AG04449 (cell line): Measurements from ENCODE around the gene FAM180B.

ENCODE experiments used
- CTCF ChIA-PET: fragments of 350-600 bp; formaldehyde crosslinking; extraction: SDS; loops from one replicate; lab custom pipeline; 2021; ENCODE audit warnings: antibody characterized with exemption; lab: Yijun Ruan, JAX
- POLR2A ChIA-PET: fragments of 400-600, 350-600 bp; formaldehyde crosslinking; extraction: SDS; loops from one replicate; lab custom pipeline; 2020; ENCODE audit warnings: antibody characterized with exemption, inconsistent platforms; lab: Yijun Ruan, JAX
- DNase-seq: peaks from one replicate; pipeline ENCODE4 v3.0.0-alpha.2; 2010; ENCODE audit warnings: low read depth, low spot score
- H3K4me3 ChIP-seq: 2 replicates; pipeline ENCODE4 v1.5.1; 2011; ENCODE audit warnings: low read depth, mild to moderate bottlenecking, control low read depth, low read length
- CTCF ChIP-seq: IDR thresholded peaks from one replicate; pipeline ENCODE4 v1.5.1; 2011; ENCODE audit warnings: mild to moderate bottlenecking, moderate library complexity, low read length, control low read depth, inconsistent platforms; ENCODE audit not compliant: insufficient read depth; ENCODE audit errors: missing control alignments

FAM180B gene

GRCh38 chr11:47571895-47572294 is 14.6 kb upstream of the FAM180B start:
- no peak overlapping the region for H3K4me3 ChIP-seq
- ChIA-PET CTCF (interaction anchor here (0.8 to 2.7 kb wide), 3 partner anchors 9 to 198 kb away, joined by 3 to 8 read pairs (median 4); no protein-coding TSS in a partner anchor), POLR2A (no interaction called here)
- peak; percentile 44 for DNase-seq
- TF ChIP-seq CTCF: no peak

GRCh38 chr11:47572715-47573255 is 13.7 kb upstream of the FAM180B start:
- no peak for DNase-seq
- no peak for TF ChIP-seq CTCF
- POLR2A ChIA-PET: interaction anchor here (1.2 kb wide), 1 partner anchor 21 kb away, joined by 3 read pairs; no protein-coding TSS in a partner anchor
- H3K4me3 ChIP-seq: no peak overlapping the region
- CTCF ChIA-PET: interaction anchor here (1.0 to 2.7 kb wide), 5 partner anchors 13 to 199 kb away, joined by 3 to 8 read pairs (median 4); no protein-coding TSS in a partner anchor

GRCh38 chr11:47573321-47573720 is 13.2 kb upstream of the FAM180B start:
- DNase-seq: no peak
- TF ChIP-seq CTCF: no peak
- no peak overlapping the region for H3K4me3 ChIP-seq
- ChIA-PET POLR2A (interaction anchor here (1.2 kb wide), 1 partner anchor 21 kb away, joined by 3 read pairs; no protein-coding TSS in a partner anchor), CTCF (interaction anchor here (1.0 to 2.7 kb wide), 4 partner anchors 19 to 199 kb away, joined by 3 to 8 read pairs (median 6); no protein-coding TSS in a partner anchor)

- ChIA-PET CTCF (interaction anchor here (1.5 kb wide), 1 partner anchor 9 kb away, joined by 5 read pairs; no protein-coding TSS in a partner anchor), POLR2A (interaction anchor here (1.0 kb wide), 1 partner anchor 151 kb away, joined by 3 read pairs; the partner anchor contains the start of gene PSMC3)
- peak overlapping the region; percentile 95 for H3K4me3 ChIP-seq
- DNase-seq: no peak
- TF ChIP-seq CTCF: no peak
Observed at GRCh38 chr11:47577460-47578041, 8.9 kb upstream of the FAM180B start.

DNA sequence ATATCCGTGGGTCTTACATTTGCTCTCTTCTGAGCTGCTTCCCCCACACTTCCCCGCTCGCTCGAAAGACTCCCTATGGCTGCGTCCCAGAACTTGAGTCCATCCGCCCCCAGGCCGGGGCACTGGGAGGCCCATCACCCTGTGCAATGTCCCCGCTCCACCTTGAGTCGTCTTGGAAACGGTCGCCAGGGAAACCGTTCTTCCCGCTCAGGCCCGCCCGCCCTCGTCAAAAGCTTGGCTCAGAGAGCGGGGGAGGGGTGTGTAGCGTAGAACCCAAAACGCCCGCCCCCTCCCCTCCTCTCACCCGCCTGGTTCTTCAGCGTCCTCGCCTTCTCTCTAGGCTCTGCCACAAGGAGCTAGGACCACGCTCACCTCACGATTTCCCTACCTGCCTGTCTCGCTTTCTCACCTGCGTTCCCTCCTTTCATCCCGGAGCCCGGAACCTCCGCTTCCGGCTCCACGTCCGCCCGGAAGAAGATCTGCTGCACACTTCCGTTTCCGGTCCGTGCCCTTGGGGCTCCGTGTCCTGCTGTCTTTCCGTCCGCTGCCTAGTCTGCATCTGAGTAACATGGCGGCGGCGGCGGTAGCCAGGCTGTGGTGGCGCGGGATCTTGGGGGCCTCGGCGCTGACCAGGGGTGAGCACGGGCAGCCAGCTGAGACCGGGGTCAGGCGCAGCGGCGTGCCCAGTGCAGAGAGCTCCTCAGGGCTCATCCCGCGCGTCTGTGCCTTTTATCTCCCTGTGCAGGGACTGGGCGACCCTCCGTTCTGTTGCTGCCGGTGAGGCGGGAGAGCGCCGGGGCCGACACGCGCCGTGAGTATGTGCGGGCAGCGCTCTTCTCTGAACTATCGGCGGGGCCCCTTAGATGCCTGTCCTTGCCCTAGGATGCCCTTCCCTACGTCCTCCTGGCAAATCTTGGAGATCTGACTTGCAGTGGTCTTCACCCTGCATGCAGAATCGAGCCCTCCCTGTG is 7.7 kb upstream of the FAM180B start, which contains the start of the genes KBTBD4 and NDUFS3:
Gene KBTBD4, minus strand, starts transcription at position 447 of the 971 bp plus-strand sequence. Its CDS starts 19 bp downstream, at position 428.
Gene NDUFS3, plus strand, starts transcription at position 551 of the 971 bp plus-strand sequence. Its CDS starts 18 bp downstream, at position 569.
- TF ChIP-seq CTCF: no peak
- peak within 1 kb of the TSS; percentile 95 for H3K4me3 ChIP-seq
- DNase-seq: peak; percentile 38
- ChIA-PET POLR2A (interaction anchor here (1.0 kb wide), 4 partner anchors 14 to 152 kb away, joined by 3 to 4 read pairs (median 4); partner anchors contain the start of genes PSMC3 and PTPMT1), CTCF (interaction anchor here (0.6 to 2.3 kb wide), 10 partner anchors 8 to 399 kb away, joined by 3 to 9 read pairs (median 4); no protein-coding TSS in a partner anchor)
